SH-SY5Y (cell line): Measurements from ENCODE around the gene TAGLN.

Source experiments
- GATA2 ChIP-seq: IDR thresholded peaks from 2 replicates; pipeline ENCODE4 v1.6.1; 2011; ENCODE audit warnings: mild to moderate bottlenecking, low read depth, low read length
- GATA3 ChIP-seq: IDR thresholded peaks from 2 replicates; pipeline ENCODE4 v1.6.1; 2011; ENCODE audit warnings: low read depth, mild to moderate bottlenecking, low read length, moderate library complexity

The TAGLN gene

GRCh38 chr11:117226388-117227385, 27.5 kb downstream of the TAGLN start:
- TF ChIP-seq GATA3 (no peak), GATA2 (no peak)

GRCh38 chr11:117228091-117228490, 28.9 kb downstream of the TAGLN start:
- TF ChIP-seq GATA2 (no peak), GATA3 (no peak)

- TF ChIP-seq GATA3, result no peak
- TF ChIP-seq GATA2, result no peak
Observed at GRCh38 chr11:117229411-117229810, 30.2 kb downstream of the TAGLN start.

GRCh38 chr11:117229931-117230285, 30.7 kb downstream of the TAGLN start:
- TF ChIP-seq GATA3, result no peak
- no peak for TF ChIP-seq GATA2

- TF ChIP-seq GATA2, result no peak
- no peak for TF ChIP-seq GATA3
Observed at GRCh38 chr11:117230286-117230961, 31.3 kb downstream of the TAGLN start.

GRCh38 chr11:117230999-117231841, 32.0 kb downstream of the TAGLN start:
- TF ChIP-seq GATA3 (no peak), GATA2 (no peak)

GRCh38 chr11:117231842-117232091, 32.6 kb downstream of the TAGLN start, which contains the start of gene PCSK7:
PCSK7 (minus strand) TSS chr11:117232073; CDS start chr11:117229844, 2,229 bp downstream.
- TF ChIP-seq GATA3 (no peak), GATA2 (no peak)

- no peak for TF ChIP-seq GATA2
Observed at GRCh38 chr11:117232092-117232878, 33.1 kb downstream of the TAGLN start, which contains the start of gene RNF214. RNF214 (plus strand) TSS chr11:117232671; CDS start chr11:117234273, 1,602 bp downstream.

- TF ChIP-seq GATA2 (no peak), GATA3 (no peak)
Observed at GRCh38 chr11:117232911-117233409, 33.8 kb downstream of the TAGLN start.

- TF ChIP-seq GATA2 (no peak), GATA3 (no peak)
Observed at GRCh38 chr11:117238221-117238620, 39.1 kb downstream of the TAGLN start.

GRCh38 chr11:117239295-117239694, 40.1 kb downstream of the TAGLN start:
- TF ChIP-seq GATA3 (no peak), GATA2 (no peak)

GRCh38 chr11:117248341-117248740, 49.2 kb downstream of the TAGLN start:
- TF ChIP-seq GATA3, result no peak
- no peak for TF ChIP-seq GATA2

GRCh38 chr11:117249571-117249970, 50.4 kb downstream of the TAGLN start:
- TF ChIP-seq GATA2 (no peak), GATA3 (no peak)
